ENCODE data around the gene IL10. TPM values are rescaled to one million over a fixed set of nuclear protein-coding genes. Genes with fewer than 3 reads are reported as not detected.

Gene IL10
- total RNA-seq, 4 donors from 2014 or later, result 0.78 to 4.8 (median 1.1) TPM; not detected in 1

DNA sequence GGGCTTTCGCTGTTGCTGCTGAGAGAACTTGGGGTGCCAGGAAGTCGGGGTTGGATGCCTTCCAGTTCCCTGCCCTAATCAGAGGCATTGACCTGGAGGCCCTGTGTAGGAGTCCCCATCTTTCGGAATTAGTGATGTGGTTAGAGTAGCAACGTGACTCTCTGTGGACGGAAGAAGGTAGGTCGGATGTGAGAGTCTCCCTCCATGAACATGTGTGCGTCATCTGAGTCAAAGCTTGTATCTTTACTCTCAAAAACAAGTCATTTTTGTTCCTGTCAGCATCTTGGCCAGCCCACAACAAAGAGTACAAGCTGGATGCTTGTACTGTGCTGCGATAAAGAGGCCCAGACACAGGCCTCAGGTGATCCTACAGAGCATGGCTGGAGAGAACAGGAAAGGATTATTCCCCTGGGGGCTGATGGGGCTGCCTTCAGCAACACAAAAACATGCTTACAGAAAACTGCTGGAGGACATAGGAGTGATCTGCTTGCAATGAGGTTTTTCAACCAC lies 31.0 kb upstream of the IL10 start:
- Histone ChIP-seq H3K4me1 (no peaks in the 10 kb centered on the region), H3K36me3 (no peaks in the 10 kb centered on the region), H3K27ac (peak overlapping the region in 1 of 4 donors; percentile 47), H3K9me3 (no peaks in the 10 kb centered on the region), H3K4me3 (no peak overlapping the region), H3K27me3 (peaks cover 0 to 4% of the 10 kb centered on the region in 2 donors)
- 72 to 73% methylated on average over 8 of the region's 8 CpGs for WGBS, 2 donors
- TF ChIP-seq, protein P1, sequence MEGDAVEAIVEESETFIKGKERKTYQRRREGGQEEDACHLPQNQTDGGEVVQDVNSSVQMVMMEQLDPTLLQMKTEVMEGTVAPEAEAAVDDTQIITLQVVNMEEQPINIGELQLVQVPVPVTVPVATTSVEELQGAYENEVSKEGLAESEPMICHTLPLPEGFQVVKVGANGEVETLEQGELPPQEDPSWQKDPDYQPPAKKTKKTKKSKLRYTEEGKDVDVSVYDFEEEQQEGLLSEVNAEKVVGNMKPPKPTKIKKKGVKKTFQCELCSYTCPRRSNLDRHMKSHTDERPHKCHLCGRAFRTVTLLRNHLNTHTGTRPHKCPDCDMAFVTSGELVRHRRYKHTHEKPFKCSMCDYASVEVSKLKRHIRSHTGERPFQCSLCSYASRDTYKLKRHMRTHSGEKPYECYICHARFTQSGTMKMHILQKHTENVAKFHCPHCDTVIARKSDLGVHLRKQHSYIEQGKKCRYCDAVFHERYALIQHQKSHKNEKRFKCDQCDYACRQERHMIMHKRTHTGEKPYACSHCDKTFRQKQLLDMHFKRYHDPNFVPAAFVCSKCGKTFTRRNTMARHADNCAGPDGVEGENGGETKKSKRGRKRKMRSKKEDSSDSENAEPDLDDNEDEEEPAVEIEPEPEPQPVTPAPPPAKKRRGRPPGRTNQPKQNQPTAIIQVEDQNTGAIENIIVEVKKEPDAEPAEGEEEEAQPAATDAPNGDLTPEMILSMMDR (IDR thresholded peaks at IDR 0.05), result no peak
- TF ChIP-seq EP300 (IDR thresholded peaks at IDR 0.05) (no peak), POLR2A (IDR thresholded peaks at IDR 0.05) (no peak)
- no peak for DNase-seq (ENCODE audit: low spot score in 2 of 2)

DNA sequence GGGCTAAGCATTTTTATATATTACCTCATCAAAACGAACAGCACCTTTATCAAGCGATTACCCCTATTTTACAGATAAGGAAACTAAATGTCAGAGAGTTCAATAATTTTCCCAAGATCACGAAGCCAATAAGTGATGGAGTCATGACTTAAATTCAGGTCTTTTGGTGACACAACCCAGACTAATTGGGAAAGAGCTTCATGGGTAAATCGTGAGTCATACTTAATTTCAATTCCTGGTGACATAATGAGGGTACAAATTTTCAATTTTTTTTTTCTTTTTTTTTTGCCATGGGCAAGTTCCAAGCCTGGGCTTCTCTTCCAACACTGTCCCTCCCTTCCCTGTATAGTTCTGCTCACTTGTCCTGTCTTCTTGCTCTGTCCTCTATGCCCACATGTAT lies 30.1 kb upstream of the IL10 start:
- Histone ChIP-seq H3K9me3 (no peaks in the 10 kb centered on the region), H3K27ac (no peak overlapping the region), H3K4me3 (no peak overlapping the region), H3K4me1 (no peaks in the 10 kb centered on the region), H3K36me3 (no peaks in the 10 kb centered on the region), H3K27me3 (peaks cover 0 to 4% of the 10 kb centered on the region in 2 donors)
- TF ChIP-seq POLR2A (IDR thresholded peaks at IDR 0.05), result no peak
- TF ChIP-seq, protein P1 (IDR thresholded peaks at IDR 0.05), result no peak
- TF ChIP-seq EP300 (IDR thresholded peaks at IDR 0.05), result no peak
- WGBS, 2 donors, result 89 to 94% methylated on average over 4 of the region's 4 CpGs
- DNase-seq (ENCODE audit: low spot score in 2 of 2), result no peak

DNA sequence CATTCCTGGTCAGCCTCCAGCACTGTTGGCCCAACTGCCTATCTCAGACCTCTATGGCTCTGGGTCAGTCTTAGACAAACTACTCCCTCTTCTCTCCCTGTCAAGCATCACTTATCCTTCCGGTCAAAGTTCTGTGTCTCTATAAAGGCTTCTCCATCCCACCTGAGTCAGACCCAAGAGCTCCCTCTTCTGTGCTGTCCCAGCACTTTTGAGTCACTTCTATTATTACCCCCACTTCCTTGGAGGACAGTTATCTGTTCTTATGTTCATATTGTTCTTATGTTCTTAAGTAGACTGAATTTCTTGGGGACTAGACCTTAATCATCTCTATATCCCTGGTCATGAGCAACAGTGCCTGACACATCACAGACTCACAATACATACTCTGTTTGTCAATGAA lies 29.2 kb upstream of the IL10 start:
- Histone ChIP-seq H3K36me3 (no peaks in the 10 kb centered on the region), H3K4me1 (no peaks in the 10 kb centered on the region), H3K9me3 (no peaks in the 10 kb centered on the region), H3K27me3 (peaks cover 0 to 4% of the 10 kb centered on the region in 2 donors), H3K27ac (no peak overlapping the region), H3K4me3 (no peak overlapping the region)
- no peak for DNase-seq (ENCODE audit: low spot score in 2 of 2)
- no peak for TF ChIP-seq EP300 (IDR thresholded peaks at IDR 0.05)
- TF ChIP-seq, protein P1 (IDR thresholded peaks at IDR 0.05), result no peak
- no peak for TF ChIP-seq POLR2A (IDR thresholded peaks at IDR 0.05)
- WGBS, 2 donors, result 85 to 94% methylated on average over 1 of the region's 1 CpG

DNA sequence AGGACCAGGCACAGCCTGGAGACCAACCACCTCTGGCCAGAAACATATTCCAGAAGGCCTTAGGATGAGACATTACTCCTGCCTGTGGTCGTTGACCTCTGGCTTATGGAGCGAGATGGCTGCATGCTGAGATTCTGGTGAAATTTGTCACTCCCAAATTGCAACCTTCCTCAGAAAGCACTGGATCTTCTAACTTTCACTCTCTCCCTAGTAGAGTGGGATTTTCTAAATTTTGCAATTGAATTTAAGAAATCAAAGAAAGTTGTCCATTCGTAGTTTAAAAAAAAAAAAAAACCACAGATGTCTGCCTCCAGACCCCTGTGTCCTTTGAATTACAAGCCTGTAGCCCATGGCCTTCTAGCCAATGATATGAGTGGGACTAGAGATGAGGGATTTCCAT lies 28.6 kb upstream of the IL10 start:
- TF ChIP-seq POLR2A (IDR thresholded peaks at IDR 0.05), result no peak
- no peak for TF ChIP-seq EP300 (IDR thresholded peaks at IDR 0.05)
- TF ChIP-seq, protein P1 (IDR thresholded peaks at IDR 0.05), result no peak
- WGBS, 2 donors, result 79 to 86% methylated on average over 3 of the region's 3 CpGs
- H3K9me3 ChIP-seq, result no peaks in the 10 kb centered on the region
- no peak overlapping the region for H3K27ac ChIP-seq
- H3K4me3 ChIP-seq, result no peak overlapping the region
- H3K27me3 ChIP-seq, result peaks cover 0 to 4% of the 10 kb centered on the region in 2 donors
- H3K4me1 ChIP-seq, result no peaks in the 10 kb centered on the region
- H3K36me3 ChIP-seq, result no peaks in the 10 kb centered on the region
- no peak for DNase-seq (ENCODE audit: low spot score in 2 of 2)

DNA sequence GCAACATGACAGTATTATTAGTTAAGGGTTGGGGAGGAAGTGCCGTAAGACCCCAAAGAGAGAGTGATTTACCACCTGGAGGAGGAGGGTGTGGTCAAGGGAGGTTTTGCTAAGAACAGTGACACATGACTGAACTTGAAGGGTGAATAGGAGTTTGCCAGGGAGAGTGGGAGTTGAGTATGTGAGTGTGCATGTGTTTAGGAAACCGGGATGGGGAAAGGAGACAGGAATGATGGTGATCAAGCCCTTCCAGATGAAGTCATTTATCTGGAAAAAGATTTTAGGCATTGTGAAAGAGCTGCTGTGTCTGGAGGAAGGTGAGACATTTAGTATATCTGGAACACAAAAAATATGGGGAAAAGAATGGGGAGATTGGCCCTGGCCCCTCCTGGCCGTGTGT lies 28.1 kb upstream of the IL10 start:
- no peaks in the 10 kb centered on the region for H3K36me3 ChIP-seq
- no peaks in the 10 kb centered on the region for H3K4me1 ChIP-seq
- H3K27me3 ChIP-seq, result peaks cover 0 to under 1% of the 10 kb centered on the region in 2 donors
- no peak overlapping the region for H3K4me3 ChIP-seq
- TF ChIP-seq EP300 (IDR thresholded peaks at IDR 0.05), result no peak
- TF ChIP-seq, protein P1 (IDR thresholded peaks at IDR 0.05), result no peak
- no peak for TF ChIP-seq POLR2A (IDR thresholded peaks at IDR 0.05)
- H3K27ac ChIP-seq, result no peak overlapping the region
- WGBS, 2 donors, result 76 to 88% methylated on average over 3 of the region's 3 CpGs
- DNase-seq (ENCODE audit: low spot score in 2 of 2), result no peak
- H3K9me3 ChIP-seq, result no peaks in the 10 kb centered on the region

Data from tibial nerve (tissue), 4 donors.